Lung (tissue), 12 donors: Measurements from ENCODE around the gene DCN. TPM values are rescaled to one million over a fixed set of nuclear protein-coding genes. Genes with fewer than 3 reads are reported as not detected.
A peak's percentile ranks its signal among the peaks of the same experiment; 100 is the strongest.
"Not testable (repeated sequence)": the region's sequence is repeated elsewhere in the genome, so short reads cannot be mapped to it uniquely, and the experiment has no call there.

Source experiments
- ATAC-seq: fragments of 200-7000 bp; cut with Tn5 transposase; one replicate; pipeline ENCODE4 v1.9.1; 2020; ENCODE audit warnings: moderate number of reproducible peaks; ENCODE audit not compliant: insufficient read depth, low FRiP score
- DNase-seq, 3 donors: peaks; one replicate each; pipeline ENCODE4 v3.0.0-alpha.2; 2013 to 2017
- H3K27ac ChIP-seq, 2 donors: one replicate each; pipeline ENCODE4 v1.5.1; 2013; ENCODE audit warnings: mild to moderate bottlenecking in 2 of 2, moderate library complexity in 2 of 2, control low read depth in 1 of 2, inconsistent platforms in 1 of 2, low read depth in 1 of 2, low read length in 1 of 2
- H3K27me3 ChIP-seq, 3 donors: one replicate each; pipeline ENCODE4 v1.5.1; 2013; ENCODE audit warnings: low read length in 2 of 3; ENCODE audit not compliant: control insufficient read depth in 3 of 3, insufficient read depth in 3 of 3
- H3K36me3 ChIP-seq, 4 donors: one replicate each; pipeline ENCODE4 v1.5.1; 2013; ENCODE audit warnings: low read length in 4 of 4, mild to moderate bottlenecking in 1 of 4, moderate library complexity in 1 of 4; ENCODE audit not compliant: control insufficient read depth in 4 of 4, insufficient read depth in 4 of 4
- H3K4me1 ChIP-seq, 5 donors: one replicate each; pipeline ENCODE4 v1.5.1; 2013; ENCODE audit warnings: low read length in 5 of 5, mild to moderate bottlenecking in 2 of 5, moderate library complexity in 1 of 5; ENCODE audit not compliant: control insufficient read depth in 5 of 5, insufficient read depth in 5 of 5
- H3K4me3 ChIP-seq: one replicate; pipeline ENCODE4 v1.5.1; 2013; ENCODE audit warnings: mild to moderate bottlenecking, control low read depth, moderate library complexity
- H3K9ac ChIP-seq, 2 donors: one replicate each; pipeline ENCODE4 v1.5.1; 2013; ENCODE audit warnings: low read length in 2 of 2, control low read depth in 1 of 2; ENCODE audit not compliant: insufficient read depth in 1 of 2
- H3K9me3 ChIP-seq, 4 donors: one replicate each; pipeline ENCODE4 v1.5.1; 2013; ENCODE audit warnings: low read length in 3 of 4, mild to moderate bottlenecking in 1 of 4, moderate library complexity in 1 of 4; ENCODE audit not compliant: control insufficient read depth in 4 of 4, insufficient read depth in 3 of 4
- WGBS, 2 donors: extraction: QIAGEN DNeasy Blood & Tissue Kit; methylation state at CpG; one replicate each; pipeline ENCODE4 v1.1.7; 2013; 5-methylcytosine and 5-hydroxymethylcytosine counted together
- polyA plus RNA-seq, 2 donors: library from polyadenylated mRNA; stranded (reverse); fragments of 200-250 nt; gene quantifications; one replicate each; pipeline ENCODE4 v1.2.1, GENCODE V29; 2013
- total RNA-seq, 2 donors: library from RNA; depleted of rRNA in 1 of 2; stranded (reverse); fragments of >200 nt in 1 of 2; gene quantifications; one replicate each; pipeline ENCODE4 v1.2.1, GENCODE V29; 2014 to 2021
- TF ChIP-seq, protein P1 (sequence below): IDR thresholded peaks from 2 replicates; pipeline ENCODE4 v1.5.1; 2012; ENCODE audit warnings: mild to moderate bottlenecking; ENCODE audit errors: control extremely low read depth, extremely low read depth
- donor health status: control.
- donor health status: control.
- donor health status: Bipolar disorder and iron deficiency.
- donor health status: healthy.
- donor health status: DM: yes; HTN: yes; CAD: no.

The DCN gene
- total and polyA plus RNA-seq, 4 donors, result 178 to 1,047 (median 509) TPM

DNA sequence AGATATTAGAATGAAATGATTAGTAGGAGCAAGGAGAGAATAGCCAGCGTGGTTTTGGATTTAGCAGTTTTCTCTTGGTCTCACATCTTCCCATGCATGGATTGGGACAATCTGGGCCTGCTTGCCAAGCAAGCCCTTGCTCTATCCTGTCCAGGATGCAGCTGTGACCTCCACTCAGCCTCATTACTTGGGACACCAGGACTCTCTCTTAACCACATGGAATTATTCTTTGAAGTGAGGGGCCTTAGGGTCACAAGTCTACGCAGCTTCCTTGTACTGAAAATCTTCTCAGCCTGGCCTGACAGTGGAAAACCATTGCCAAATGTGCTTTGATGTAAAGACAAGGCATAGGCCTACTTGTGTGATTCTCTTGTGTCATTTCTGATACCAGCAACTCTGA is 28.0 kb upstream of the DCN start:
- H3K9ac ChIP-seq, result no peak overlapping the region
- no peaks in the 10 kb centered on the region for H3K27me3 ChIP-seq
- no peak overlapping the region for H3K4me3 ChIP-seq
- no peak for ATAC-seq
- H3K9me3 ChIP-seq, result no peaks in the 10 kb centered on the region
- 82 to 89% methylated on average over 2 of the region's 2 CpGs for whole genome bisulfite sequencing, 2 donors
- no peaks in the 10 kb centered on the region for H3K36me3 ChIP-seq
- peaks cover 0 to 11% (median 0%) of the 10 kb centered on the region in 5 donors for H3K4me1 ChIP-seq
- DNase-seq, result peak; percentile 16 to 59 (median 51)
- TF ChIP-seq, protein P1, sequence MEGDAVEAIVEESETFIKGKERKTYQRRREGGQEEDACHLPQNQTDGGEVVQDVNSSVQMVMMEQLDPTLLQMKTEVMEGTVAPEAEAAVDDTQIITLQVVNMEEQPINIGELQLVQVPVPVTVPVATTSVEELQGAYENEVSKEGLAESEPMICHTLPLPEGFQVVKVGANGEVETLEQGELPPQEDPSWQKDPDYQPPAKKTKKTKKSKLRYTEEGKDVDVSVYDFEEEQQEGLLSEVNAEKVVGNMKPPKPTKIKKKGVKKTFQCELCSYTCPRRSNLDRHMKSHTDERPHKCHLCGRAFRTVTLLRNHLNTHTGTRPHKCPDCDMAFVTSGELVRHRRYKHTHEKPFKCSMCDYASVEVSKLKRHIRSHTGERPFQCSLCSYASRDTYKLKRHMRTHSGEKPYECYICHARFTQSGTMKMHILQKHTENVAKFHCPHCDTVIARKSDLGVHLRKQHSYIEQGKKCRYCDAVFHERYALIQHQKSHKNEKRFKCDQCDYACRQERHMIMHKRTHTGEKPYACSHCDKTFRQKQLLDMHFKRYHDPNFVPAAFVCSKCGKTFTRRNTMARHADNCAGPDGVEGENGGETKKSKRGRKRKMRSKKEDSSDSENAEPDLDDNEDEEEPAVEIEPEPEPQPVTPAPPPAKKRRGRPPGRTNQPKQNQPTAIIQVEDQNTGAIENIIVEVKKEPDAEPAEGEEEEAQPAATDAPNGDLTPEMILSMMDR, result no peak
- H3K27ac ChIP-seq, result no peak overlapping the region

- peaks cover 0 to 11% (median 0%) of the 10 kb centered on the region in 5 donors for H3K4me1 ChIP-seq
- H3K36me3 ChIP-seq, result no peaks in the 10 kb centered on the region
- H3K9me3 ChIP-seq, result no peaks in the 10 kb centered on the region
- H3K9ac ChIP-seq, result no peak overlapping the region
- H3K4me3 ChIP-seq, result no peak overlapping the region
- DNase-seq, result no peak
- no peak for ATAC-seq
- no peak overlapping the region for H3K27ac ChIP-seq
- TF ChIP-seq, protein P1, result no peak
- H3K27me3 ChIP-seq, result no peaks in the 10 kb centered on the region
Measured at GRCh38 chr12:91210144-91210543, 27.5 kb upstream of the DCN start.

GRCh38 chr12:91207301-91207700 is 24.7 kb upstream of the DCN start:
- ATAC-seq, H3K4me1 ChIP-seq, H3K4me3 ChIP-seq, H3K9ac ChIP-seq, H3K9me3 ChIP-seq, H3K27me3 ChIP-seq, H3K36me3 ChIP-seq, DNase-seq, H3K27ac ChIP-seq: not testable (repeated sequence)

DNA sequence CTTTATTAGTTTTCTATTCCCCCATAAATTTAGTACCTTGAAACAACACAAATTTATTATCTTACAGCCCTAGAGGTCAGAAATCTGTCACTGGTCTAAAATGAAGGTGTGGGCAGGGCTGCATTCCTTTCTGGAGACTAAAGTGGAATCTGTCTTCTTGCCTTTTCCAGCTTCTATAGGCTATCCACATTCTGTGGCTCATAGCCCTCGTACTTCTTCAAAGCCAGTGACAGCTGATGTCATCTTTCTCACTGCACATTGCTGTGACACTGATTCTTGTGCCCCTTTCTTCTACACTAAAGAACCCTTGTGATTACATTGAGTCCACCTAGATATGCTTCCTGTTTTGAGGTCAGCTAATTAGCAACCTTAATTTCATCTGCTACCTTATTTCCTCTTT is 23.2 kb upstream of the DCN start:
- TF ChIP-seq, protein P1, result no peak
- Histone ChIP-seq H3K4me3 (no peak overlapping the region), H3K9me3 (no peaks in the 10 kb centered on the region), H3K27me3 (no peaks in the 10 kb centered on the region), H3K36me3 (no peaks in the 10 kb centered on the region), H3K4me1 (no peaks in the 10 kb centered on the region), H3K27ac (no peak overlapping the region), H3K9ac (no peak overlapping the region)
- whole genome bisulfite sequencing, 2 donors, result 60 to 84% methylated on average over 1 of the region's 1 CpG
- no peak for ATAC-seq
- DNase-seq, result no peak
